HUES6 (cell line): ENCODE results near the gene MLLT6.

Experiments used
- H3K27ac ChIP-seq: 2 replicates; pipeline ENCODE4 v1.7.0; 2013; ENCODE audit warnings: low read depth, mild to moderate bottlenecking, low read length, inconsistent platforms
- H3K27me3 ChIP-seq: 2 replicates; pipeline ENCODE4 v1.6.1; 2013; ENCODE audit warnings: low read length; ENCODE audit not compliant: control insufficient read depth, insufficient read depth
- H3K36me3 ChIP-seq: 2 replicates; pipeline ENCODE4 v1.6.1; 2013; ENCODE audit warnings: low read length; ENCODE audit not compliant: control insufficient read depth, insufficient read depth
- H3K4me1 ChIP-seq: 2 replicates; pipeline ENCODE4 v1.6.1; 2013; ENCODE audit warnings: low read length; ENCODE audit not compliant: control insufficient read depth, insufficient read depth
- H3K4me3 ChIP-seq: 2 replicates; pipeline ENCODE4 v1.5.1; 2013; ENCODE audit warnings: low read depth, low read length
- H3K9ac ChIP-seq: one replicate; pipeline ENCODE4 v1.6.1; 2013; ENCODE audit warnings: mild to moderate bottlenecking, low read length
- H3K9me3 ChIP-seq: 2 replicates; pipeline ENCODE4 v1.6.1; 2013; ENCODE audit warnings: low read depth, low read length; ENCODE audit not compliant: control insufficient read depth, insufficient read depth

Gene MLLT6

GRCh38 chr17:38702166-38702915 lies 2.7 kb upstream of the MLLT6 start:
- peak overlapping the region; percentile 76 for H3K9ac ChIP-seq
- H3K36me3 ChIP-seq: no peaks in the 10 kb centered on the region
- no peaks in the 10 kb centered on the region for H3K9me3 ChIP-seq
- H3K27ac ChIP-seq: no peak overlapping the region
- H3K27me3 ChIP-seq: peaks cover 73% of the 10 kb centered on the region
- peaks cover 38% of the 10 kb centered on the region for H3K4me1 ChIP-seq
- peak overlapping the region; percentile 70 for H3K4me3 ChIP-seq

DNA sequence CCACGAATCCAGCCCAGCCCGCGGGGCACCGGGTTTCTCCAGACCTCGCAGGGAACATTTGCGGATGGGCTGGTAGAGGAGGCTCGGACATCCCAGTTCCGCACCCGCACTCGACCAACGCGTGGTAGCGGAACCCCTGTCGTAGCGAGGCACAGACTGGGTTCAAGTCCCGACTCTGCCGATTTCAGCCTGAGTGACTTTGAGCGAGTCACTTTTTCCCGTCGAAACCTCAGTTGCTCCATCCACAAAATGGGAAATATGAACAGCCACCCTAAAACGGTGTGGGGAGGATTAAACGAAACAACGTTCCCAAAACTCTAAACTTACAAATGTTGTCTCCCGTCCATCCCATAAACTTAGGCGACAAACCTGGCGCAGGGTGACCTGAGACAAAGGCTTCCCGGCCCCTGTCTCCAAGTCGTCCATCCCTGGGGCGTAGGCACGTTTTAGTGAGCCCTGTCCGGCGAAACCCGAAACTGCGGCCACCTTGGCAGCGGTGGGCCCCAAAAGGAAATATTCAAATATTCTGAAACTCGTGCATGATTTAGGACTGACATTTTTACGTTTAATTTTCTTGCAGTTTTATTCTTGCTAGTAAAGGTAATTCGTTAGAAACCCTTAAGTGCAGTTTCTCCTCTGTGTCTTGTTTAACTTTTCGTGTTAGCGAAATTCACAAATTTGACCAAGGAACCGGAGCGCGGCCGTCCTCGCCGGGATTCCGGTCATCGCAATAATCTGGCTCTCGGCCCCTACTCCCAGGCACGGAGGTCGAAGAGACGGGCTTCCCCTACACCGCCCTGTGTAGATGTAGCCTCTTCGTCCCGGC lies 1.9 kb upstream of the MLLT6 start:
- Histone ChIP-seq H3K4me1 (peaks cover 44% of the 10 kb centered on the region), H3K27ac (peak overlapping the region; percentile 45; the same call in 1 of the 2 replicates), H3K4me3 (peak overlapping the region; percentile 70), H3K9ac (peak overlapping the region; percentile 76), H3K36me3 (0 out of 2 replicates have a peak, but pooled peaks cover 3% of the 10 kb centered on the region), H3K9me3 (no peaks in the 10 kb centered on the region), H3K27me3 (peaks cover 72% of the 10 kb centered on the region)

GRCh38 chr17:38703742-38704605 lies 1.1 kb upstream of the MLLT6 start:
- peaks cover 4% of the 10 kb centered on the region; the same call in 1 of the 2 replicates for H3K36me3 ChIP-seq
- H3K9ac ChIP-seq: peak overlapping the region; percentile 88
- H3K27ac ChIP-seq: peak overlapping the region; percentile 67; the same call in 1 of the 2 replicates
- peak overlapping the region; percentile 70 for H3K4me3 ChIP-seq
- no peaks in the 10 kb centered on the region for H3K9me3 ChIP-seq
- peaks cover 69% of the 10 kb centered on the region for H3K27me3 ChIP-seq
- peaks cover 44% of the 10 kb centered on the region for H3K4me1 ChIP-seq

DNA sequence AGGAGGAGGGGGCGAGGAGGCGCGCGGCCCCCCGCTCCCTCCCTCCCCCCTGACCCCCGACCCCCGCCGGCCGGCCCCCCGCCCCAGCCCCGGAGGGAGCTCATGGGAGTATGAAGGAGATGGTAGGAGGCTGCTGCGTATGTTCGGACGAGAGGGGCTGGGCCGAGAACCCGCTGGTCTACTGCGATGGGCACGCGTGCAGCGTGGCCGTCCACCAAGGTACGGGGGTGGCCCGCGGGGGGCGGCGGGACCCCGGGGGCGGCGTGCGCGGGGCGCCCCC lies 390 bp downstream of the MLLT6 start:
- Histone ChIP-seq H3K4me1 (peaks cover 44% of the 10 kb centered on the region), H3K27ac (no peak overlapping the region), H3K9me3 (no peaks in the 10 kb centered on the region), H3K9ac (no peak overlapping the region), H3K27me3 (peaks cover 57% of the 10 kb centered on the region), H3K36me3 (peaks cover 12% of the 10 kb centered on the region; the same call in 1 of the 2 replicates), H3K4me3 (peak overlapping the region; percentile 79)

GRCh38 chr17:38705803-38706504 lies 881 bp downstream of the MLLT6 start:
- peaks cover 44% of the 10 kb centered on the region for H3K4me1 ChIP-seq
- H3K9ac ChIP-seq: peak overlapping the region; percentile 65
- H3K9me3 ChIP-seq: no peaks in the 10 kb centered on the region
- H3K36me3 ChIP-seq: peaks cover 12% of the 10 kb centered on the region; the same call in 1 of the 2 replicates
- peak overlapping the region; percentile 6; the same call in 1 of the 2 replicates for H3K27ac ChIP-seq
- H3K27me3 ChIP-seq: peaks cover 52% of the 10 kb centered on the region
- H3K4me3 ChIP-seq: peak overlapping the region; percentile 79

DNA sequence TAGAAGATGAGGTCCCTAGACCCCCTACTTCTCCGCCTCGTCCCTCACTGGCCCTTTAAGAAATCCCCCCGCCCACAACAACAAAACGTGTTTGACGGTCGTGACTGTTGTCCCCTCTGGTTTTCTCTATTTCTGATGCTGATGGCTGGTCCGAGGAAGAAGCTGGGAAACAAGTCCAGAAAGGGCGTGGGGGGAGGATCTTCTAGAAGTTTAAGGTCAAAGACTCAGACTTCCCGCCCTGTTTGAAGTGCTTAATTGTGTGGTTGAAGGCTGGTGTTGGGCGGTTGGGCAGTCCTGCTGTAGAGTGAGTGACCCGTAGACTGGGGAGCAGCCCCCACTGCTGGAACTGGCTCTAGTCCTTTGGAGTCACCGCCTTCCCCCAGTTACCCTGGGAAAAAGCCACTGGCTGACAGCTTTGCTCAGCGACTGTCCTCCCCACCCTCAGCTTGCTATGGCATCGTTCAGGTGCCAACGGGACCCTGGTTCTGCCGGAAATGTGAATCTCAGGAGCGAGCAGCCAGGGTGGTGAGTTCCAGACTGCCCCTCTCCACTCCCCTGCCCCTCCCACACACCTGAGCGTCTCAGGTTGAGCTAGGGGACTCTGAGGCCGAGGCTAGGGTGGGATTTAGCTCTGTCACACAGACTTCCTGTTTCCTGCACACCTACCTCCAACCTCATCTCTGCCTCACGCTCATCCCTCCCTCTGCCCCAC lies 1.6 kb downstream of the MLLT6 start:
- Histone ChIP-seq H3K27ac (no peak overlapping the region), H3K27me3 (peaks cover 45% of the 10 kb centered on the region), H3K9ac (peak overlapping the region; percentile 65), H3K36me3 (peaks cover 15% of the 10 kb centered on the region; the same call in 1 of the 2 replicates), H3K4me1 (peaks cover 43% of the 10 kb centered on the region), H3K9me3 (no peaks in the 10 kb centered on the region), H3K4me3 (peak overlapping the region; percentile 79)

GRCh38 chr17:38707678-38708351 lies 2.7 kb downstream of the MLLT6 start:
- H3K27ac ChIP-seq: no peak overlapping the region
- H3K9ac ChIP-seq: no peak overlapping the region
- no peak overlapping the region for H3K4me3 ChIP-seq
- peaks cover 25% of the 10 kb centered on the region for H3K36me3 ChIP-seq
- H3K27me3 ChIP-seq: peaks cover 36% of the 10 kb centered on the region
- H3K9me3 ChIP-seq: no peaks in the 10 kb centered on the region
- H3K4me1 ChIP-seq: peaks cover 39% of the 10 kb centered on the region

GRCh38 chr17:38709104-38709820 lies 4.2 kb downstream of the MLLT6 start:
- Histone ChIP-seq H3K4me3 (no peak overlapping the region), H3K27me3 (peaks cover 23% of the 10 kb centered on the region; the same call in 1 of the 2 replicates), H3K27ac (no peak overlapping the region), H3K36me3 (peaks cover 39% of the 10 kb centered on the region), H3K9me3 (no peaks in the 10 kb centered on the region), H3K9ac (no peak overlapping the region), H3K4me1 (peaks cover 34% of the 10 kb centered on the region)

- Histone ChIP-seq H3K4me1 (peaks cover 31% of the 10 kb centered on the region), H3K27me3 (peaks cover 18% of the 10 kb centered on the region; the same call in 1 of the 2 replicates), H3K4me3 (no peak overlapping the region), H3K9ac (no peak overlapping the region), H3K36me3 (peaks cover 43% of the 10 kb centered on the region), H3K27ac (no peak overlapping the region), H3K9me3 (no peaks in the 10 kb centered on the region)
Measured at GRCh38 chr17:38709864-38710603, 5.0 kb downstream of the MLLT6 start.
